HEK293T (cell line): ENCODE data around the gene ABR.

Source experiments
- ELF4 ChIP-seq: fragments of 450-650 bp; IDR thresholded peaks from 2 replicates; pipeline ENCODE4 v1.6.1; 2017; ENCODE audit warnings: antibody characterized with exemption
- FOXA1 ChIP-seq: fragments of 450-650 bp; IDR thresholded peaks from 2 replicates; pipeline ENCODE4 v1.6.1; 2016; ENCODE audit warnings: mild to moderate bottlenecking
- FOXM1 ChIP-seq: fragments of 450-650 bp; IDR thresholded peaks from 2 replicates; pipeline ENCODE4 v1.6.1; 2017; ENCODE audit warnings: mild to moderate bottlenecking, borderline replicate concordance
- HDGF ChIP-seq: fragments of 450-650 bp; IDR thresholded peaks from 2 replicates; pipeline ENCODE4 v1.6.1; 2017; ENCODE audit warnings: antibody characterized with exemption, borderline replicate concordance
- L3MBTL2 ChIP-seq: fragments of 450-650 bp; conservative IDR thresholded peaks from 2 replicates; pipeline ENCODE4 v1.6.1; 2016; ENCODE audit warnings: mild to moderate bottlenecking
- SP1 ChIP-seq: fragments of 450-650 bp; IDR thresholded peaks from 2 replicates; pipeline ENCODE4 v1.6.1; 2017
- SUZ12 ChIP-seq: fragments of 450-650 bp; IDR thresholded peaks from 2 replicates; pipeline ENCODE4 v1.6.1; 2016; ENCODE audit warnings: mild to moderate bottlenecking
- TARDBP ChIP-seq: fragments of 450-650 bp; IDR thresholded peaks from 2 replicates; pipeline ENCODE4 v1.6.1; 2016
- ZNF384 ChIP-seq: fragments of 450-650 bp; IDR thresholded peaks from 2 replicates; pipeline ENCODE4 v1.6.1; 2016

GRCh38 chr17:1043601-1044251 lies 136.1 kb downstream of the ABR start:
- TF ChIP-seq FOXA1 (no peak), TARDBP (no peak), L3MBTL2 (no peak), ELF4 (no peak), HDGF (no peak), ZNF384 (no peak), SP1 (no peak), FOXM1 (no peak), SUZ12 (no peak)
